ENCODE results near the gene C12orf57. TPM values are rescaled to one million over a fixed set of nuclear protein-coding genes. Genes with fewer than 3 reads are reported as not detected.

The C12orf57 gene
- total and polyA plus RNA-seq, 2 of the 13 experiments (the other 11 are each of a cell fraction or from before 2014, with no cell fraction given) = 84.0 to 287 TPM

- FAIRE-seq (no peak), ATAC-seq (no peak), DNase-seq (ENCODE audit: low spot score) (no peak)
- no peak overlapping the region for H2AFZ ChIP-seq (ENCODE audit: low read length)
- TF ChIP-seq POLR2G (IDR thresholded peaks at IDR 0.05; ENCODE audit: low read depth, low read length) (peak; percentile 36; the same call in 1 of the 2 replicates), ZNF205 (CRISPR knock-in tag; IDR thresholded peaks at IDR 0.05) (no peak)
- no peak overlapping the region for H3K4me3 ChIP-seq (replicated peaks in 1 of 3; ENCODE audit: insufficient read depth in 1 of 3, low read depth in 2 of 3, low read length in 3 of 3)
- intact Hi-C loops (cut with micrococcal nuclease; ENCODE audit: unreplicated experiment) (no loop called here), in situ Hi-C loops (cut with HindIII; ENCODE audit: extremely low pct_ligation_motif_present, low pct_unique_long_range_greater_than_20kb) (no loop called here)
- ChIA-PET CTCF (ENCODE audit: low intra/inter-chr PET ratio, low total read pairs) (no interaction called here), POLR2A (interaction anchor here (1.1 to 5.4 kb wide), 5 partner anchors 9 to 145 kb away, joined by 3 to 65 read pairs (median 19); partner anchors contain the start of genes C12orf57, EMG1, LPCAT3 and PHB2)
- no peaks in the 10 kb centered on the region for H3K79me2 ChIP-seq (ENCODE audit: insufficient read depth, low read length)
- H3K9me3 ChIP-seq (ENCODE audit: low read length) = no peaks in the 10 kb centered on the region
- H3K4me2 ChIP-seq (ENCODE audit: low read depth, low read length) = no peak overlapping the region
- H3K27me3 ChIP-seq (ENCODE audit: control insufficient read depth in 1 of 2, insufficient read depth in 2 of 2, low read length in 2 of 2) = no peaks in the 10 kb centered on the region
- H3K27ac ChIP-seq (ENCODE audit: extremely low read length, insufficient read depth, low read length) = peak overlapping the region; percentile 98
- 96% methylated on average over 3 of the region's 3 CpGs for WGBS (ENCODE audit: low lambda C conversion rate)
- H4K20me1 ChIP-seq (ENCODE audit: insufficient read depth, low read length) = no peaks in the 10 kb centered on the region
- peaks cover 59% of the 10 kb centered on the region for H3K4me1 ChIP-seq (ENCODE audit: insufficient read depth, low read length)
- no peak overlapping the region for H3K9ac ChIP-seq (ENCODE audit: insufficient read depth, low read depth, low read length)
- BruUV-seq (replicated peaks) = no TSS peak
- peaks cover 10 to 40% of the 10 kb centered on the region in 2 experiments for H3K36me3 ChIP-seq (replicated peaks in 1 of 2; ENCODE audit: control insufficient read depth in 1 of 2, insufficient read depth in 2 of 2, low read length in 2 of 2)
These were observed 35.6 kb downstream of the C12orf57 start for GRCh38 chr12:6979453-6979852.

DNA sequence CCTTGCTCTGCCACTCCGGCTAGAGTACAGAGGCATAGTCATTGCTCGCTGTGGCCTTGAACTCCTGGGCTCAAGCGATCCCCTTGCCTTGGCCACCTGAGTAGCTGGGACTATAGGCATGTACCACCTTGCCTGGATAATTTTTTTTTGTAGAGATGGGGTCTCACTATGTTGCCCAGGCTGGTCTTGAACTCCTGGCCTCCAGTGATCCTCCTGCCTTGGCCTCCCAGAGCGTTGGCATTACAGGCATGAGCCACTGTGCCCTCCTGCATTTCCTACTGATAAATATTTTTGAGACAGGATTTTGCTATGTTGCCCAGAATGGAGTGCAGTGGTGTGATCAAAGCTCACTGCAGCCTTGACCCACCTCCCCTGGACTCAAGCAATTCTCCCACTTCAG, 36.3 kb downstream of the C12orf57 start:
- 83% methylated on average over 4 of the region's 4 CpGs for WGBS (ENCODE audit: low lambda C conversion rate)
- Histone ChIP-seq H3K36me3 (replicated peaks in 1 of 2; ENCODE audit: control insufficient read depth in 1 of 2, insufficient read depth in 2 of 2, low read length in 2 of 2) (peaks cover 8 to 34% of the 10 kb centered on the region in 2 experiments), H3K4me3 (replicated peaks in 1 of 3; ENCODE audit: insufficient read depth in 1 of 3, low read depth in 2 of 3, low read length in 3 of 3) (no peak overlapping the region; a peak in 1 of 6 replicates), H4K20me1 (ENCODE audit: insufficient read depth, low read length) (no peaks in the 10 kb centered on the region), H3K27ac (ENCODE audit: extremely low read length, insufficient read depth, low read length) (peak overlapping the region; percentile 98), H3K9me3 (ENCODE audit: low read length) (no peaks in the 10 kb centered on the region), H3K4me2 (ENCODE audit: low read depth, low read length) (peak overlapping the region; percentile 71), H3K9ac (ENCODE audit: insufficient read depth, low read depth, low read length) (no peak overlapping the region), H3K79me2 (ENCODE audit: insufficient read depth, low read length) (no peaks in the 10 kb centered on the region), H3K4me1 (ENCODE audit: insufficient read depth, low read length) (peaks cover 64% of the 10 kb centered on the region), H2AFZ (ENCODE audit: low read length) (no peak overlapping the region), H3K27me3 (ENCODE audit: control insufficient read depth in 1 of 2, insufficient read depth in 2 of 2, low read length in 2 of 2) (no peaks in the 10 kb centered on the region)
- no peak for DNase-seq (ENCODE audit: low spot score)
- FAIRE-seq = no peak
- in situ Hi-C loops (cut with HindIII; ENCODE audit: extremely low pct_ligation_motif_present, low pct_unique_long_range_greater_than_20kb) (loop anchor here (5.0 kb wide), 1 partner anchor 37 kb away; the partner anchor contains the start of gene LPCAT3), intact Hi-C loops (cut with micrococcal nuclease; ENCODE audit: unreplicated experiment) (loop anchor here (2.0 kb wide), 1 partner anchor 39 kb away; the partner anchor contains the start of gene LPCAT3)
- POLR2A ChIA-PET = interaction anchor here (1.1 to 5.4 kb wide), 6 partner anchors 8 to 144 kb away, joined by 3 to 65 read pairs (median 11); partner anchors contain the start of genes C12orf57, EMG1, LPCAT3 and PHB2
- CTCF ChIA-PET (ENCODE audit: low intra/inter-chr PET ratio, low total read pairs) = no interaction called here
- BruUV-seq (replicated peaks) = no TSS peak
- no peak for ATAC-seq
- TF ChIP-seq, protein P1, sequence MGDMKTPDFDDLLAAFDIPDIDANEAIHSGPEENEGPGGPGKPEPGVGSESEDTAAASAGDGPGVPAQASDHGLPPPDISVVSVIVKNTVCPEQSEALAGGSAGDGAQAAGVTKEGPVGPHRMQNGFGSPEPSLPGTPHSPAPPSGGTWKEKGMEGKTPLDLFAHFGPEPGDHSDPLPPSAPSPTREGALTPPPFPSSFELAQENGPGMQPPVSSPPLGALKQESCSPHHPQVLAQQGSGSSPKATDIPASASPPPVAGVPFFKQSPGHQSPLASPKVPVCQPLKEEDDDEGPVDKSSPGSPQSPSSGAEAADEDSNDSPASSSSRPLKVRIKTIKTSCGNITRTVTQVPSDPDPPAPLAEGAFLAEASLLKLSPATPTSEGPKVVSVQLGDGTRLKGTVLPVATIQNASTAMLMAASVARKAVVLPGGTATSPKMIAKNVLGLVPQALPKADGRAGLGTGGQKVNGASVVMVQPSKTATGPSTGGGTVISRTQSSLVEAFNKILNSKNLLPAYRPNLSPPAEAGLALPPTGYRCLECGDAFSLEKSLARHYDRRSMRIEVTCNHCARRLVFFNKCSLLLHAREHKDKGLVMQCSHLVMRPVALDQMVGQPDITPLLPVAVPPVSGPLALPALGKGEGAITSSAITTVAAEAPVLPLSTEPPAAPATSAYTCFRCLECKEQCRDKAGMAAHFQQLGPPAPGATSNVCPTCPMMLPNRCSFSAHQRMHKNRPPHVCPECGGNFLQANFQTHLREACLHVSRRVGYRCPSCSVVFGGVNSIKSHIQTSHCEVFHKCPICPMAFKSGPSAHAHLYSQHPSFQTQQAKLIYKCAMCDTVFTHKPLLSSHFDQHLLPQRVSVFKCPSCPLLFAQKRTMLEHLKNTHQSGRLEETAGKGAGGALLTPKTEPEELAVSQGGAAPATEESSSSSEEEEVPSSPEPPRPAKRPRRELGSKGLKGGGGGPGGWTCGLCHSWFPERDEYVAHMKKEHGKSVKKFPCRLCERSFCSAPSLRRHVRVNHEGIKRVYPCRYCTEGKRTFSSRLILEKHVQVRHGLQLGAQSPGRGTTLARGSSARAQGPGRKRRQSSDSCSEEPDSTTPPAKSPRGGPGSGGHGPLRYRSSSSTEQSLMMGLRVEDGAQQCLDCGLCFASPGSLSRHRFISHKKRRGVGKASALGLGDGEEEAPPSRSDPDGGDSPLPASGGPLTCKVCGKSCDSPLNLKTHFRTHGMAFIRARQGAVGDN (CRISPR knock-in tag; IDR thresholded peaks at IDR 0.05) = no peak
- TF ChIP-seq MEF2D (CRISPR knock-in tag; IDR thresholded peaks at IDR 0.05) (no peak), ZNF615 (CRISPR knock-in tag; IDR thresholded peaks at IDR 0.05; ENCODE audit: borderline replicate concordance) (no peak), PCBP2 (optimal IDR thresholded peaks at IDR 0.05; ENCODE audit: low read depth, low read length, poor library complexity, severe bottlenecking) (no peak), ADNP (CRISPR knock-in tag; IDR thresholded peaks at IDR 0.05) (0 out of 2 replicates have a peak, but pooled peaks have one; percentile 23), RFX3 (CRISPR knock-in tag; IDR thresholded peaks at IDR 0.05) (no peak), PAWR (CRISPR knock-in tag; IDR thresholded peaks at IDR 0.05; ENCODE audit: borderline replicate concordance) (no peak), HMGA1 (CRISPR knock-in tag; conservative IDR thresholded peaks at IDR 0.05) (no peak), ZMYM3 (CRISPR knock-in tag; IDR thresholded peaks at IDR 0.05) (0 out of 2 replicates have a peak, but pooled peaks have one; percentile 42)
- TF ChIP-seq, protein P2, sequence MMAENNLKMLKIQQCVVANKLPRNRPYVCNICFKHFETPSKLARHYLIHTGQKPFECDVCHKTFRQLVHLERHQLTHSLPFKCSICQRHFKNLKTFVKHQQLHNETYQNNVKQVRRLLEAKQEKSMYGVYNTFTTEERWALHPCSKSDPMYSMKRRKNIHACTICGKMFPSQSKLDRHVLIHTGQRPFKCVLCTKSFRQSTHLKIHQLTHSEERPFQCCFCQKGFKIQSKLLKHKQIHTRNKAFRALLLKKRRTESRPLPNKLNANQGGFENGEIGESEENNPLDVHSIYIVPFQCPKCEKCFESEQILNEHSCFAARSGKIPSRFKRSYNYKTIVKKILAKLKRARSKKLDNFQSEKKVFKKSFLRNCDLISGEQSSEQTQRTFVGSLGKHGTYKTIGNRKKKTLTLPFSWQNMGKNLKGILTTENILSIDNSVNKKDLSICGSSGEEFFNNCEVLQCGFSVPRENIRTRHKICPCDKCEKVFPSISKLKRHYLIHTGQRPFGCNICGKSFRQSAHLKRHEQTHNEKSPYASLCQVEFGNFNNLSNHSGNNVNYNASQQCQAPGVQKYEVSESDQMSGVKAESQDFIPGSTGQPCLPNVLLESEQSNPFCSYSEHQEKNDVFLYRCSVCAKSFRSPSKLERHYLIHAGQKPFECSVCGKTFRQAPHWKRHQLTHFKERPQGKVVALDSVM (CRISPR knock-in tag; IDR thresholded peaks at IDR 0.05) = peak; percentile 85
